Kidney (tissue), 14 donors: ENCODE measurements around the gene GPR157. TPM values are rescaled to one million over a fixed set of nuclear protein-coding genes. Genes with fewer than 3 reads are reported as not detected.

Source experiments
- DNase-seq, 5 donors: peaks; one replicate each; pipeline ENCODE4 v3.0.0-alpha.2; 2013 to 2020
- FAIRE-seq: peaks from 2 replicates; lab custom pipeline; 2012; peaks lifted over from hg19 to GRCh38; lab: Jason Lieb, UNC
- H3K27ac ChIP-seq, 2 donors: one replicate each; pipeline ENCODE4 v1.7.0; 2013; ENCODE audit warnings: low read depth in 2 of 2, low read length in 2 of 2, inconsistent platforms in 1 of 2
- H3K27me3 ChIP-seq: one replicate; pipeline ENCODE4 v1.7.1; 2013; ENCODE audit warnings: low read length, inconsistent platforms; ENCODE audit not compliant: control insufficient read depth, insufficient read depth
- H3K36me3 ChIP-seq, 3 donors: one replicate each; pipeline versions ENCODE4 v1.7.0 to v1.7.1; 2013; ENCODE audit warnings: low read length in 3 of 3, control low read depth in 1 of 3, inconsistent platforms in 1 of 3; ENCODE audit not compliant: insufficient read depth in 3 of 3, control insufficient read depth in 2 of 3
- H3K4me1 ChIP-seq, 3 donors: one replicate each; pipeline versions ENCODE4 v1.7.0 to v1.7.1; 2013; ENCODE audit warnings: low read length in 3 of 3, inconsistent platforms in 1 of 3, low read depth in 1 of 3; ENCODE audit not compliant: control insufficient read depth in 2 of 3, insufficient read depth in 2 of 3
- H3K4me3 ChIP-seq, 3 donors: one replicate each; pipeline versions ENCODE4 v1.7.0 to v1.8.1; 2013; ENCODE audit warnings: low read length in 3 of 3, control low read depth in 1 of 3, inconsistent platforms in 1 of 3
- H3K9ac ChIP-seq, 3 donors: one replicate each; pipeline versions ENCODE4 v1.7.0 to v1.7.1; 2013; ENCODE audit warnings: low read length in 3 of 3, control low read depth in 1 of 3, inconsistent platforms in 1 of 3
- H3K9me3 ChIP-seq, 3 donors: one replicate each; pipeline versions ENCODE4 v1.7.0 to v1.7.1; 2013; ENCODE audit warnings: low read length in 3 of 3, control low read depth in 1 of 3, inconsistent platforms in 1 of 3; ENCODE audit not compliant: control insufficient read depth in 2 of 3, insufficient read depth in 1 of 3
- CTCF ChIP-seq: IDR thresholded peaks from 3 replicates; pipeline ENCODE4 v1.5.1; 2012; ENCODE audit warnings: mild to moderate bottlenecking, moderate library complexity, borderline replicate concordance; ENCODE audit not compliant: insufficient read depth; ENCODE audit errors: extremely low read depth
- intact Hi-C: fragments of 100-400 bp; cut with DNase I; formaldehyde crosslinking; loops from one replicate; pipeline ENCODE4 v1.11.1; 2022
- polyA plus RNA-seq: library from polyadenylated mRNA; stranded (reverse); fragments of 350-450 nt; fragmentation: Illumina TruSeq; extraction: RNeasy Lipid Tissue Mini Kit (QIAGEN cat#74804); gene quantifications from one replicate; pipeline ENCODE4 v1.2.3, GENCODE V29; 2014; ENCODE audit warnings: low read depth, low replicate concordance; ENCODE audit not compliant: insufficient read depth
- total RNA-seq: library from RNA; stranded (reverse); fragmentation: NEBNext Ultra II Directional; extraction: Animal tissue kit (Norgen Biotek cat#: 25700); gene quantifications from one replicate; pipeline ENCODE4 v1.2.1, GENCODE V29; 2021
- donor health status: control.
- donor health status: control.
- donor health status: control.
- donor health status: control.
- donor health status: control.
- donor health status: DM: yes; HTN: yes; CAD: no.
- donor health status: Normal renal cell carcinoma (clear cell type).

GPR157 gene
- total and polyA plus RNA-seq, 2 donors from 2014 or later = 3.2 to 9.1 TPM

- DNase-seq (no peak), FAIRE-seq (no peak)
Observed at GRCh38 chr1:9080705-9081291, 48.1 kb downstream of the GPR157 start.

GRCh38 chr1:9079988-9080704 lies 48.8 kb downstream of the GPR157 start:
- Histone ChIP-seq H3K9ac (no peak overlapping the region), H3K4me3 (no peak overlapping the region), H3K36me3 (no peaks in the 10 kb centered on the region), H3K27me3 (no peaks in the 10 kb centered on the region), H3K9me3 (no peaks in the 10 kb centered on the region), H3K4me1 (peaks cover 0 to 15% (median 12%) of the 10 kb centered on the region in 3 donors), H3K27ac (no peak overlapping the region)
- TF ChIP-seq CTCF = no peak
- intact Hi-C loops = no loop called here
- DNase-seq = no peak
- no peak for FAIRE-seq

More at GRCh38 chr1:9080705-9081291, 48.1 kb downstream of the GPR157 start:
- TF ChIP-seq CTCF = no peak
- H3K36me3 ChIP-seq = no peaks in the 10 kb centered on the region
- no peaks in the 10 kb centered on the region for H3K27me3 ChIP-seq
- H3K9me3 ChIP-seq = no peaks in the 10 kb centered on the region
- intact Hi-C loops = no loop called here
- H3K4me3 ChIP-seq = no peak overlapping the region
- H3K4me1 ChIP-seq = peaks cover 0 to 15% (median 12%) of the 10 kb centered on the region in 3 donors
- H3K9ac ChIP-seq = no peak overlapping the region
- H3K27ac ChIP-seq = no peak overlapping the region

GRCh38 chr1:9078752-9079500 lies 50.0 kb downstream of the GPR157 start:
- Histone ChIP-seq H3K27me3 (no peaks in the 10 kb centered on the region), H3K4me3 (no peak overlapping the region), H3K9me3 (no peaks in the 10 kb centered on the region), H3K27ac (peak overlapping the region; percentile 36 to 62), H3K9ac (no peak overlapping the region), H3K36me3 (no peaks in the 10 kb centered on the region), H3K4me1 (peaks cover 0 to 13% (median 12%) of the 10 kb centered on the region in 3 donors)
- intact Hi-C loops = no loop called here
- TF ChIP-seq CTCF = no peak
- FAIRE-seq = no peak
- DNase-seq = peak in 1 of 5 donors; percentile 22
